HG03571 (cell line): ENCODE measurements around the gene CERS1.

Experiments used
- ATAC-seq: cut with Tn5 transposase; IDR thresholded peaks from one replicate; pipeline ENCODE4 v1.9.1; 2021; ENCODE audit not compliant: unreplicated experiment

Gene CERS1

DNA sequence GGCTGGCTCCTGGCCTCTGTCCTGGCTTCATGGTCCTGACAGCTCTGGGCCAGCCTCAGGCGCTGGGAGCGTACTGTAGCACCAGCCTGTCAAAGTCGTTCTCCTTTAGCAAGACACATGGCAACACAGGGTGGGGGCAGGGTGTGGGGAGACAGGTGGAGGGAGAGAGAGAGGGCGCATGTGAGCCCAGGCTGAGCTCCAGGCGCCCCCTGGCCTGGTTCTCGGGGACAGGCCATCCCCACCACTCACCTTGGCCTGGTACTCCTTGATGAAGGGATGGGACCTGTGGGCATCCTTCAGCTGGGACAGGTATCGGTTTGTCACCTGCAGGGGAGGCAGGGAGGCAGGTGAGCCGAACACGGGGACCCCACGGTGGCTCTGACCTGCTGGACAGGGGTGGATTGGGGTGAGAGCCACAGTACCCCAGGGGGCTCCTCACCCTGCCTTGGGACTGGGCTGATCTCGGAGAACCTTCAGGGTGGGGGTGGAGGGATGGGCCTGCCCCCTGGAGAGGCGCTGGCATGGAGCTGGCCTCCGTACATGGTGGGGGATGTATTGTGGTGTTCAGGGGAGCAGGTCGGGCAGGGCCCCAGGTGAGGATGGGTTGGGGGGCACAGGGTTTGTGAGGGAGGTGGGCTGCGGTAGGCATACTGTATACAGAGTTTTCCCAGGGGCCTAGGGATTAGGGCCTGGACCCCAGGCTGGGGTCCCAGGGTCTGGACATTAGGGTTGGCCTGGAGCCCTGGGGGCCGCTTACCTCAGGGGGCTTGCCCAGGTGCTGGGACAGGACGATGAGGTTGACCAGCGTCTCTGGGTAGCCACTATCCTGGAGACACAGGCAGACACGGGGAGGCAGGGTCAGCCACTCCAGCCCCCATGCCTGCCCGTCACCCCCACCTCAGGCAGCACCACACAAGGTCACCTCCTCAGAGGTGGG lies 3.9 kb upstream of the CERS1 start:
- no peak for ATAC-seq

- ATAC-seq: no peak
Observed at GRCh38 chr19:18898607-18899408, 2.9 kb upstream of the CERS1 start.

DNA sequence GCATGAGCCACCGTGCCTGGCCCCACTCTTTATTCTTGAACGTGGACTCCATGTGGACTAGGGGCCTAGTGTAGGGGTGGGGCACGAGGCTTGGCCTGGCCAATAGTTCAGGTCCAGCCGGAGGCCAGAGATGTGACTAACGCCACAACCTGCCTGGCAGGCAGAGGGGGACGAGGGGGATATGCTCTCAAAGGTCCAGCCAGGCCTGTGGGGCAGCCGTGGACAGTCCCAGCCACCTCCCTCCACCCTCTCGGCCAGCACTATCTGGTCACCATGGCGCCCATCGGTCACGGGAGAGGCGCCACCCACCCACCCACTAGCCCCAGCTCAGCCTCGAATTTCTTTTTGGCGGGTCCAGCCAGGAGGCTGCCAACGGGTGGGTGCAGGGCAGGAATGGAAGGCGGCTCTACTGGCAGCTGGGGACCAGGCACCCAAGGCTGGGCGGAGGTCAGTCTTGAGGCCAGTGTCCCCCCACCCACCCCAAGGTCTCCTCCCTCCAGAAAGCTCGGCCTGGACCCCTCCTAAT lies 2.2 kb upstream of the CERS1 start:
- no peak for ATAC-seq

- ATAC-seq: no peak
Observed at GRCh38 chr19:18897094-18898029, 1.4 kb upstream of the CERS1 start.

- ATAC-seq: no peak
Observed at GRCh38 chr19:18896421-18896841, 473 bp upstream of the CERS1 start.

DNA sequence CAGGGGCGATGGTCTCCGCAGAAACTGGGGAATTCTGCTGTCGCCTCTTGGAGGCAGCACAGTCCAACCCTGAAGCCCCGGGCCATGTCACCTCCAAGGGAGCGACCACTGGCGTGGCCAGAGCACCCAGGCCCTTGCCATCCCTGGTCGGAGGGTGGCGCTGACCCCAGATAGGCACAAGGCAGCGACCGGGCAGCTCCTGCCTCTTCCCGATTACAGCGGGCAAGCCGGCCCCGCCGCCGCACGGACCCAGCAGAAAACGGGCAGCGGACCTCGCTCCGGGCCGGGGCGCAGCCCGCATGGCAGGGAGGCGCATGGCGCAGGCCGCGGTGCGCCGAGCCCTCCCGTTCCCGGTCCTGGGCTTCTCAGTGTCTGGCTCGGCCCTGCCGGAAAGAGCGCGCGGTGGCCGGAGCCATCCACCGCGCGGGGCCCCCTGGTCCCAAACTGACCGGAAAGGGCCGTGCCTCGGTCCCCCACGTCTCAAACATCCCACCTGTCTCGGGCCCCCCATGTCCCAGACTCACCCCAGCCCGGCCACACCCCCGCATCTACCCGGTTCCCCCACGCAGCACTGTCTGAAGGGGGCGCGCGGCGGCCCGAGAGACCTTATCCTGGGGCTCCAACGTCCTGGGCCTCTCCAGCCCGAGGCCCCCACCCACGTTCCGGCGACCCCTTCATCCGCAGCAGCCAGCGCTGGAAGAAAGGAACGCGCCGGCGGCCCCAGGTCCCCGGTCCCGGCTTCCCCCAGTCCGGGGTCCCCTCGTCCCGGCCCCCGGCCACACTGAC lies 727 bp downstream of the CERS1 start:
- no peak for ATAC-seq

- no peak for ATAC-seq
Observed at GRCh38 chr19:18894254-18895037, 1.5 kb downstream of the CERS1 start.

DNA sequence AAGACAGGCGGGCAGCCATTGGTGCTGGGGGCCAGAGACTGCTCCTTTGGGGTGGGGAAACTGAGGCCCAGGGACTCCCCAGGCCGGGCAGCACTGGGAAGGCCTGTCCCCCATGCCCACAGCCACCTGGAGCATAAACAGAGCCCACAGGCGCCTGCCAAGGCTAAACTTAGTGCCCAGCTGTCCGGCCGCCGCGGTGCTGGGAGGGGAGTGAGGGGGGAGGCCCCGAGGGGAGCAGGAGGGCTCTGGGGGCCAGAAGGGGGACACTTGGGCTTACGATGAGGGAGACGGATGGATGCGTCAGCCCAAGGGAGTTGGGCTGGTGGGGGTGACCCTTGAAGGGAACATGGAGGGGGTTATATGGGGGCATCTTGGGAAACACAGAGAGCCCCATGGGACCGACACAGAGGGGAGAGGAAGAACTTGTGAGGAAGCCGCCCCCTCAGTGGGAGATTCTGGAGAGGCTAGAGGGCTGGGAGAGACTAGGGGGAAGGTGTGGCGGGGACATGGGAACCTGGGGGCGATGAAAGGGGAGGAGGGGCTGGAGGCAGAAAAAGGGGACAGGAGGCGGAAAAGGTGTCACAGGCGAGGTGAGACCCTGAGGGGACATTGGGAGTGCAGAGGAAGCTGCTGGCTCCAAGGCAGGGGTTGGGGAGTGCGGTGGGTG lies 2.2 kb downstream of the CERS1 start:
- no peak for ATAC-seq

- no peak for ATAC-seq
Observed at GRCh38 chr19:18889949-18890745, 5.8 kb downstream of the CERS1 start.

GRCh38 chr19:18886972-18887371 lies 9.0 kb downstream of the CERS1 start:
- ATAC-seq: no peak

DNA sequence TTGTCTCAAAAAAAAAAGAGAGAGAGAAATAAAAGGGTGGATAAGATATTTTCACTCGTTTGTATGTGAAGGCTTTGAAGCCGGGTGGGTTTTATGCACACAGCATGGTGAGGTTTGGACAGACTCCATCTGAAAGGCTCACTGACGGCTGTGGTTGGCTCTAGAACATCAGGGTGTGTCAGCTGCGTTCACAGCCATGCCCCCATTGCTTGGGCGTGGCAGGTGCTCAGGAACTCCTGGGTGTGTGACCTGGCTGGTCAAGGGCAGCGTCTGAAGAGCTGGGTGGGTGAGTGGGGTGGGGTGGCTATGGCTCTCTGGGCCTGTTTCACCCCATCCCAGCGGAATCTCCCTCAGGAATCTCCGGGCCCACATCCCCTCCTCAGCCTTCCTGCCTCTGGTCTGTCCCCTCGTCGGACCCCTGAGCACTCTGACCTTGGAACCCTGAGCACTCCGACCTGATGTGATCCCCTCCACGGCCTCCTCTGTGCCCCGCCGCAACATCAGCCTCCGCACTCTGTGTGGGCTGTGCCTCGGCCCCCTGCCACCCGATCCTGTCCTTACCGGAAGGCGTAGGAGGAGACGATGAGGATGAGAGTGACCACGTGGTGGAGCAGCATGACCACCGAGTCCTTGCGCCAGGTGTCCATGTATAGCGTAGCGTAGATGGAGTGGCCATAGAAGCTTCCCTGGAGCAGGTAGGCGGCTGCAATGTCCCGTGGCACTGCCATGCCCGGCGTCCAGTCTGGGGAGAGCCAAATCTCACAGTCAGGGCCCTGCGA lies 12.2 kb downstream of the CERS1 start:
- ATAC-seq: no peak

GRCh38 chr19:18881491-18881890 lies 14.5 kb downstream of the CERS1 start:
- ATAC-seq: no peak

DNA sequence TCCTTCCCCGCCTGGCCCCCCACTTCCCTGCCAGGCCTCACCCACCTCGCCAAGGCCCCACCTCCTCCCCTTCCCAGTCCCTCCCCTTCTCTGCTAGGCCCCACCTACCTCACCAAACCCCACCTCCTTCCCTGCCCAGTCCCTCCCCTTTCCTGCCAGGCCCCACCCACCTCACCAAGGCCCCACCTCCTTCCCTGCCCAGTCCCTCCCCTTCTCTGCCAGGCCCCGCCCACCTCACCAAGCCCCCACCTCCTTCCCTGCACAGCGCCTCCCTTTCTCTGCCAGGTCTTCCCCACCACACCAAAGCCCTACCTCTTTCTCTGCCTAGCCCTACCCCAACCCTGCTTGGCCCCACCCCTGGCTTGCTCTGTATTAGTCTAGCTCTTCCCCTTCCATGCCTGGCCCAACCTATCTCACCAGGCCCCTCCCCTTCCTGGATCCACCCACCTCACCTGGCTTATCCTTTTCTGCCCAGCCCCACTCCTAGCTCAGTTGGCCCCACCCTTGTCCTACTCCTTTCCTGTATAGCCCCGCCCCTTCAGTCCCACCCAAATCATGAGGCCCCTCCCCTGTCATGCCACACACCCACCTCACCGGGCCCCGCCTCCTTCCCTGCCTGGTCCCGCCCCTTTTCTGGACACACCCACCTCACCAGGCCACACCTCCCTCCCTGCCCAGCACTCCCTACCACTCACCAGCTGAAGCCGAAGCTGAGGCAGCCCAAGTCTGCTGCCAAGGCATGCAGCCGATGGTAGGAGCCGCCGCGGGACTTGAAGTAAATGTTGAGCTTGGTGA lies 16.2 kb downstream of the CERS1 start:
- ATAC-seq: no peak

- no peak for ATAC-seq
Observed at GRCh38 chr19:18878858-18879578, 16.9 kb downstream of the CERS1 start.

- ATAC-seq: no peak
Observed at GRCh38 chr19:18878058-18878797, 17.7 kb downstream of the CERS1 start.
